GM10266 (cell line): ENCODE data around the gene MGARP.
A peak's percentile ranks its signal among the peaks of the same experiment; 100 is the strongest.

Experiments
- DNase-seq: peaks from one replicate; pipeline ENCODE4 v3.0.0; 2012; ENCODE audit errors: extremely low spot score
- CTCF ChIP-seq: IDR thresholded peaks from 2 replicates; pipeline ENCODE4 v1.5.1; 2012; ENCODE audit warnings: mild to moderate bottlenecking, low read depth; ENCODE audit not compliant: control insufficient read depth, insufficient read depth; ENCODE audit errors: missing control alignments

Gene MGARP

GRCh38 chr4:139301113-139301820 is 21.2 kb upstream of the MGARP start, which contains the start of gene NAA15:
Gene NAA15 (plus strand): TSS chr4:139301505. CDS start chr4:139301778, 273 bp downstream.
- TF ChIP-seq CTCF: no peak
- DNase-seq: peak; percentile 90

GRCh38 chr4:139300431-139301112 is 20.5 kb upstream of the MGARP start:
- no peak for TF ChIP-seq CTCF
- DNase-seq: peak; percentile 13

- TF ChIP-seq CTCF: no peak
- no peak for DNase-seq
Measured at GRCh38 chr4:139299536-139299935, 19.5 kb upstream of the MGARP start.

- TF ChIP-seq CTCF: no peak
- peak; percentile 25 for DNase-seq
Measured at GRCh38 chr4:139297001-139297410, 17.0 kb upstream of the MGARP start.

GRCh38 chr4:139295942-139296299 is 15.9 kb upstream of the MGARP start:
- DNase-seq: no peak
- TF ChIP-seq CTCF: no peak

- DNase-seq: peak; percentile 82
- peak; percentile 98 for TF ChIP-seq CTCF
Measured at GRCh38 chr4:139295206-139295941, 15.3 kb upstream of the MGARP start.
